Measurements from ENCODE around the gene STON1.
"Not testable (repeated sequence)": the region's sequence is repeated elsewhere in the genome, so short reads cannot be mapped to it uniquely, and the experiment has no call there.

STON1 gene

DNA sequence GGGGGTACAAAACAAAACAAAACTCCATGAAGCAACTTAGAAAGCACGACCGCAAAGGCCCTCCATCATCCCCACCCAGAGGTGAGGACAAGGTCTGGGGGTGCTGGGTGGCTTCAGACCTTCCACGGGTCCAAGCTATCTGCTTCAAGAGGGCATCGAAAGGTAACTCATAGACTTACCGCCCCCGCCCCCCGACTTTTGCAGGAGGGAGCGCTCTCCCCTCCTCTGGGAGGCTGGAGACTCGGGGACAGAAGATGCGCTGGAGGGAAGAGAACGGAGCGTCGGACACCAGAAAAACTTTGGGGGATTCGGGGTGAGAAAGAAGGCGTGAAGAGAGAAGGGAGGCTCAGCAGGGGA, 300 bp upstream of the STON1 start:
- no peak for DNase-seq

DNA sequence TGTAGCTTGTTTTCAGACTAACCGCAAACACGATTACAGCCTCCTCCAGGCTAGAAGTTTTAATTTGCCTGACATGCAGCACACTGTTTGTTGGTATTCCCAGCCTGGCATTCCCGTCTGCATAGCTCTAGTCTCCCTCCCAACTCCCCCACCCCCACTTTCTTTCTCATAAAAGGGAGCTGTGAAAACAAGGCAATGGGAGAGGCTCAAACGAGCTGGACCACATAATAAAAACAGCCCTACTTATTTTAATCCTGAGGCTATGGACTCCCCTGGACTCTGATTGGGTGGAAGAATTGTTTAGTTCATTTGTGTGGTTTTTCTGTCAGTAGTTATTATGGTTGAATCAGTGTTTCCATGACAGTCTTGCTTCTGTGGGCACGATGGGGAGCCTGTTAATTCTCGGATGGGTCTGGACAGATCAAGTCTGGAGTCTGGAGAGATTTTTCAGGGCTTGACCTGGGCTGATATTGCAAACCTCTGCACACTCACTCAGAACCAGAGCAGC, 1.2 kb downstream of the STON1 start:
- no peak for DNase-seq

GRCh38 chr2:48532174-48532573, 2.2 kb downstream of the STON1 start:
- DNase-seq: no peak

DNA sequence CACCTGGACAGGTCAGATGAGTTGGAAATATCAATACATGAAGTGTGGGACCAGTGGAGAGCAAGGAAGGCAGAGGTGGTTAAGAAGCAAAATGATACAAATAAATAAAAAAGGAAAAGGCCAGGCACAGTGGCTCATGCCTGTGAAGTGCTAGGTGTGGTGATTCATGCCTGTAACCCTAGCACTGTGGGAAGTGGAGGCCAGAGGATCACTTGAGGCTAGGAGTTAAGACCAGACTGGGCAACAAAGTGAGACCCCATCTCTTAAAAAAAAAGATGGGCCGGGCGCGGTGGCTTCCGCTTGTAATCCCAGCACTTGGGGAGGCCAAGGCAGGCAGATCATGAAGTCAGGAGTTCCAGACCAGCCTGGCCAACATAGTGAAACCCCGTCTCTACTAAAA, 2.9 kb downstream of the STON1 start:
- DNase-seq: no peak

- no peak for DNase-seq
These were observed 4.8 kb downstream of the STON1 start for GRCh38 chr2:48534781-48535180.

DNA sequence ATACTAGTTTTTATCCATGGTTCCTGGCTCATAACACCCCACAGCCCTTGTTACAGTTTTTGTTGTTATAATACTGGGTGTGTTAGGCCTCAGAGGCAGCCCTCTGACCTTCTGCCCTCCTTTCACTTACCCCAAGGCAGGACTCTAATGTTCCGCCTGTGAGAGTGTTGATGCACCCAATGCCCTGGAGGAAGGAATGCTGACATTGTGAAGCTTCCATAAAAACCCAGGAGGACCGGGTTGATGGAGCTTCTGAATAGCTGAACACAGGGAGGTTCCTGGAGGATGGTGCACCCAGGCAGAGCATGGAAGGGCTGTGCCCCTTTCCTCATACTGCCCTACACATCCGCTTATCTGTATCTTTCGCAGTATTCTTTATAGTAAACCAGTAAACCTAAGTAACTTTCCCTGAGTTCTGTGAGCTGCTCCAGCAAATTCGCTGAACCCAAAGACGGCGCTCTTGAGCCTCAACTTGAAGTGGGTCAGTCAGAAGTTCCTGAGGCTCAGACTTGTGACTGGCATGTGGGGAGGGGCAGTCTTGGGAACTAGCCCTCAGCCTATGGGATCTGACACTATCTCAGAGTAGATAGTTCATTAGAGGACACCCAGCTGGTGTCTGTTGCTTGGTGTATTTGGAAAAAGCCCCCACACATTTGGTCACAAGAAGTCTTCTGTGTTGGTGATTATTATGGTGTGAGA, 10.4 kb downstream of the STON1 start:
- DNase-seq: no peak

GRCh38 chr2:48541666-48542389, 11.9 kb downstream of the STON1 start:
- no peak for DNase-seq

- no peak for DNase-seq
These were observed 13.9 kb downstream of the STON1 start for GRCh38 chr2:48543895-48544294.

DNA sequence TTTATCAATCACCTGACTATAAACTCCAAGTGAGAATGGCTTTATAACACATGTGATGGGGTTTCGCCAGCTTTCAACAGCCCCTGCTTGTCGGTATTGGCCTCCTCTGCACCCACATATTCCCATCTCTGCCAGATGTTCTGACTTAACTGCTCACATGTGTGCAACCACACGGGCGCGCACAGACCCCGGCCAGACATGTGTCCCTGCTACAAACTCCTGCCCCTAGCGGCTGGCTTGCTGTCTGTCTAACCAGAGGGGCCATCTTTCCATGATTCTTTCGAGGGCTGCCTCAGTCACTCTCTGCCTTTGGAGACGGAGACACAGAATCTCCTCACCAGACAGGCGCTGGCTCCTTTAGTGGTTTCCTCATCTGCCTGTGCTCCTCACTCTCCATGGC, 15.3 kb downstream of the STON1 start:
- no peak for DNase-seq

DNA sequence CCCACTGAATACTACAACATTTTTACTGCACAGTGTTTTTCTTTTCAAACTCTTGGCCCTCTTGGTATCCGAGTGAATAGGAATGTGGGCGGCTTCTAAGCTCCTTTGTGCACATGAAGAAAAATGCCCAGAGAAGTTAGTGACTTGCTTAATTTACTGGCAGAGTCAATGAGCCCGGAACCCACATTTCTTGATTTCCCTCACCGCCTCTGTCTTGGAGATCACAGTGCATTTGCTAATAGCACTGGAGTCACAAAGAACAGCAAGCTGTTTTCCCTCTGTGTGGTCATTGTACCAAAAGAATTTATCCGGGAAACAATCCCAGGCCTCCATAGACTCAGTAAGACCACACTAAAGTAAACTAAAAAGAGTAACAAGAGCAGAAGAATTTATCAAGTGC, 18.9 kb downstream of the STON1 start:
- DNase-seq: no peak

DNA sequence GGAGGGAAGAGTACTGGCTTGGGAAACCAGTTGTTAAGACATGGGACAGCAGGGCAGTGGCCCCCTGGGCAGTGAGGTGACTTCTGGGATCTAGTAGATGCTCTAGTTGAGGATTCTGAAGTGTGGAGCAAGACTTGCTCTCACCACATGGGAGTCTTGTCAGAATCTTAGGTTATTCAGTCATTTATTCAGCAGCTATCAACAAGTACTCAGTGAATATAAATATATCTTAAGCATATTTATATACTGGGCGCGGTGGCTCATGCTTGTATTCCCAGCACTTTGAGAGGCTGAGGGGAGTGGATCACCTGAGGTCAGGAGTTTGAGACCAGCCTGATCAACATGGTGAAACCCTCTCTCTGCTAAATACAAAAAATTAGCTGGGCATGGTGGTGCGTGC, 20.0 kb downstream of the STON1 start:
- DNase-seq: no peak

- no peak for DNase-seq
These were observed 21.6 kb downstream of the STON1 start for GRCh38 chr2:48551548-48551947.

- not testable (repeated sequence) for DNase-seq
These were observed 25.1 kb downstream of the STON1 start for GRCh38 chr2:48555071-48555470.

DNA sequence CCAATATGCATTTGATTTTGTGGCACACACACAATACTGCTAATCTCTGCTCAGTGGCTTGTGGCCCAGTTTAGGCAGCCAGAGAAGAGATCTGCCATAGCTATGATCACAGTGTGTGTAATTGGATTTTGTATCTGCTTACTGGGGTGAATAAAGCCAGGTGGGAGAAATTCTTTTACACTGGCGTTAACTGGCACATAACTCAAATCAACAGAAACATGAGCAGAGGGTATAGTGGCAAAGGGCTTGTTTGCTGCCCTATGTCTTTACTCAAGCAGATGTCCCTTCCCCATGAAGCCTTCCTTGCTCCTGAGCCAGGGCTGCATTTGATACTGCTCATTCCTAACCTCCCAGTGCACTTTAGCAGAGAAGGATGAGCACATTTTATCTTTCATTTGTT, 28.5 kb downstream of the STON1 start:
- DNase-seq: no peak

DNA sequence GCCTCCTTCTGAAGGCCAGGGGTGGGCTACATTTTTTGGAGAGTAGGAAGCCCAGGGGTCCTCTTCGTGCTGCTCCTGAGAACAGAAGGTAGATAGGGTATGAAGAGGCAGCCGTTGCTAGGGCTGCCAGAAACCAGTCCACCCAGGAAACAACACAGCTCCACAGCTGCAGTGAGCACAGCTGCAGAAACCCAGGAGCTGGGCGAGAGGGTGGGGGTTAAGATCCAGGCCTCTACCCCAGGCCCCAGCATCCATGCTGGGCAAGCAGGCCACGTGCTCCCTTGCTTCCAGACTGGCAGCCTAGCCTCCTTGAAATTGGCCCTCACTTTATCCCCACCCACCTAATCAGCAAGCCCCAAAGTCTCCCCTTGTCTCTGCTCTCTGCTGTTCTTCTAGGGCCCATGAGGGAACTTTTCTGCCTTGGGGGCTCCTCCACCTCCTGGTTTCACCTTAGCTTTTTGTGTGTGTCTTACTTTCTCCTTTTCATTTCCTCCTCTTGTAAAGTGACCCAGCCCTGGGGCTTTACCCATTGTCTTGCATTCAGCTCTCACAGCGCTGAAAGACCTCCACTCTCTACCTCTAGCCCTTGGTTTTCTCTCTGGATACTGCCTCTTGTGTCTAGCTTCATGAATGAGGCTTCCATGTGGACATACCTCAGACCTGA, 30.7 kb downstream of the STON1 start:
- DNase-seq: no peak

DNA sequence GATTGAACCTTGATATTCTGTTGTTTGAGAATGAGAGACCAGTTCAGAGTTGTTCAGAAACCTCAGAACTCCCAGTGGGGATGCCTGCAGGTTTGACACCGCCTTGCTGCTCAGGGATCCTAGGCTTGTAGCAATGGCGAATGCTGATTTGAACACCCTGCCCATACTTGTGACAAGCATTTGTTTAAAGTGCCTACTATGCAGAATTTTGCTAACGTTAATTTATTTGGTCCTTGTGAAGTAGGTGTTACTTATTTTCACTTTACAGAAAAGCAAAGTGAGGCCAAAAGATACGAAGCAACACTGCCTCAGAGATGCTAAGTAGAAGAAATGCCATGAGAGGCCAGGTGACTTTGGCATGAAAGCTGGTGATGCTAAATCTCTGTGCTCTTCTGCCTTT, 32.3 kb downstream of the STON1 start:
- DNase-seq: no peak

GRCh38 chr2:48566592-48567310, 36.8 kb downstream of the STON1 start:
- DNase-seq: no peak

DNA sequence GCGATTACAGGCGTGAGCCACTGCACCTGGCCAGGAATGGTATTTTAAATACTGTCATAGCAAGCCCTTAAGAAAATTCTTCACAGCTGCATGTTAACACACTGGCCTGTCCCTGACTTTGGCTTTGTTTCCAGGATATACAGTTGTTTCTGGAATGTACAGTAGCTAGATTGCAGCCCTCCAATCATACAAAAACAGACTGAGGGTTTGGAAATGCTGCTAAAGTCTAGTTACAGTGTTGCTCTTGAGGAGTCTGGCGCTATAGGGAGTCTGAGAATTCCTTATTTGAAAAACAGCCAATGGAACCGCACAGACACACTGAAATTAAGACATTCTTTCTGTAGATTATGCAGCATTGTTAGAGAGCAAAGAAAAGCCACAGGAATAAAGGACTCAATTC, 37.7 kb downstream of the STON1 start:
- no peak for DNase-seq

DNA sequence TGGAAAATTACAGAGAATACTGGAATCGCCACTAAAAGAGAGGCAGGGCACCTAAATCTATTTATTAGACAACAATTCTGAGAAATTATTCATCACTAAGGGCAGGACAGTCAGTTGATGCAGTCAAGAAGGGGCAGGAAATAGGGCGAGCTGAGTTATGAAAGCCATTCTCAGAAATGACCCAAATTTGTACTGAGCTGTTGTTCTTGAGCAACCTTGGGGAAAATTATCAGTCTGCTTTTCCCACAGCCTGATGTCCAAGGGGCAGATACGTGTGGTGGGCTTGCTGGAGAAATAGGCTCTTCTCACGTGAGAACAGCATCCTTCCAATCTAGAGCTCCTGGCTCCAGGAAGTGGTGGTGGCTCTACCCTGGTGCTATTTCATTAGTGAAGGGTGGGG, 38.6 kb downstream of the STON1 start:
- no peak for DNase-seq

DNA sequence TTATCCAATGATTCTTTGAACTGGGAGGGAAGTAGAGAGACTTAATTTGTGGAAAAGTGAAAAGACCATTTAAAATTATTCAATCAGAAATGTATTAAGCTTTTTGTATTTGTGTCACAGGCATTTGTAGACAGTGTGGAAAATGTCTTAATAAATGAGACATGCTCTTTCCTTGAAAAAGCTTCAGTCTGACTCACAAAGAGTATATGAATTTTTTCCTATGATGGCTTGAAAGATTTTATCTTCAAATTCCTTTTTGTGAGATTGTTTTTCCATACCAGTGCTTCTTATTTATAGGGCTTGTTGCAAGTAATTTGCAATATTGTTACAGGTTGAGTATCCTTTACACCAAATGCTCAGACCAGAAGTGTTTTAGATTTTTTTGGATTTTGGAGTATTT, 39.5 kb downstream of the STON1 start:
- no peak for DNase-seq

DNA sequence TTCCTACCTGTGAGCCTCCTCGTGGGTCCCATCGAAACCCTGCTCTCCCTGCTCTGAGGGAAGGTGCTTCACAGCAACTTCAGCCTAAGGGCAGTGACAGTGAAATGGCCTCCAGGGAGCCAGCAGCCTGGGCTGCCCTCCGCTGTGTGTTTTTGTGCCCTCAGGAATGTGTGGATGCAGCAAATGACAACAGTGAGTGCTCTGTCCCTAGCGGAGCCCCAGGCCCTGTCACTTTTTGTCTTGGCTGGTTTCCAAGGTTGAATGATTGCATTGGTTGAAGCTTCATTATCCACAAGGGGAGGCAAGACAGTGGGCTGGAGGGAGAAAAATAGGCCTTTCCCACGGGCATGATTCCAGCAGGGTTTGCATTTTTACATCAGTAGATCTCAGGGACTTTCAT, 42.9 kb downstream of the STON1 start:
- DNase-seq: peak; percentile 45

DNA sequence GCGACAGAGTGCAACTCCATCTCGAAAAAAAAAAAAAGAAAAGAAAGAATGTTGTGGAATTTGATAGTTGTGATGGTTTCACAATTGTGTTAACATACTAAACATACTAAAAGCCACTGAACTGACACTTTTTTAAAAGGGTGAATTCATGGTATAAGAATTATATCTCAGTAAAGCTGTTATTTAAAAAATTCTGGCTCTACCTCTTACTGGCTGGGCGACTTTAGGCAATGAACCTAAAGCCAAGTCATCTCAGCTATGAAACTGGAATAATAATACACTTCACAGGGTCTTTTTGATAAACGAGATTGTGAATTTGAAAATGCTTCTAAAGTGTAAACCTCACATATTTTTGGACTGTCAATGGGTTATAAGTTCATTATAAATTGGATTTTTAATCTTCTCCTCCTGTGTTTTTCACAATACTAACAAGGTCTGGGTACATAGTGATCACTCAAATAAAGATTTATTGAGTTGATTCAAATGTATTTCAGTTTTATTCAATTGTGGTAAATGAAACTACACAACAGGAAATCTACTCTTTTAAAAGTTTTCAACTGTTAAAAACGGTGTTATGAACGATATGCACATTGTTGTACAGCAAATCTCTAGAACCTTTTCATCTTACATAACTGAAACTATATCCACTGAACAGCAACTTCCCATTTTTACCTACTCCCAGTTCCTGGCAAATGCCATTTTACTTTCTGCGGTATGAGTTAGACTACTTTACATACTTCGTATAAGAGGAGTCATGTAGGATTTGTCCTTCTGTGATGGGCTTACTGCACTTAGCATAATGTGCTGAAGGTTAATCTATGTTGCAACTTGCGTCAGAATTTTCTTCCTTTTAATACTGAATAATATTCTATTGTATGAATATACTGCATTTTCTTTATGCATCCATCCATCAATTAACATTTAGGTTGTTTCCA, 44.7 kb downstream of the STON1 start:
- no peak for DNase-seq

All from NCI-H345 (cell line).